Panc1 (cell line): ENCODE data around the gene ASB7. TPM values are rescaled to one million over a fixed set of nuclear protein-coding genes. Genes with fewer than 3 reads are reported as not detected.

Experiments
- ATAC-seq: fragments of 200-7000 bp; cut with Tn5 transposase; 2 replicates; pipeline ENCODE4 v1.9.1; 2020; ENCODE audit warnings: mild to moderate bottlenecking, moderate library complexity
- BruUV-seq: library from RNA; stranded (reverse); fragments of 400-500 nt; replicated peaks from 2 replicates; lab custom pipeline; 2021; lab: Mats Ljungman, UMichigan
- CTCF ChIA-PET: fragments of 300-600 bp; sonication (Branson Sonifier 250); formaldehyde crosslinking; loops from one replicate; lab custom pipeline; 2022; ENCODE audit warnings: antibody characterized with exemption; lab: Charles Lee
- POLR2A ChIA-PET: fragments of 300-600 bp; sonication (Branson Sonifier 250); formaldehyde crosslinking; loops from one replicate; lab custom pipeline; 2022; ENCODE audit warnings: antibody characterized with exemption; lab: Charles Lee
- DNase-seq: peaks from one replicate; pipeline ENCODE4 v3.0.0-alpha.2; 2010; ENCODE audit warnings: low read depth, low spot score
- H3K27ac ChIP-seq: 2 replicates; pipeline ENCODE4 v1.5.1; 2011; ENCODE audit warnings: mild to moderate bottlenecking, low read length, inconsistent platforms
- H3K27me3 ChIP-seq: fragments of 200-500 bp; sonication (Bioruptor generic); 2 replicates; pipeline ENCODE4 v1.6.0; 2014; ENCODE audit warnings: low read length, inconsistent platforms; ENCODE audit not compliant: control insufficient read depth, insufficient read depth
- H3K36me3 ChIP-seq: fragments of 200-500 bp; sonication (Bioruptor generic); 2 replicates; pipeline ENCODE4 v1.5.1; 2014; ENCODE audit warnings: inconsistent platforms, mild to moderate bottlenecking, low read length, moderate library complexity; ENCODE audit not compliant: control insufficient read depth, insufficient read depth
- H3K4me1 ChIP-seq: 2 replicates; pipeline ENCODE4 v1.5.1; 2011; ENCODE audit warnings: inconsistent platforms, mild to moderate bottlenecking, low read length, moderate library complexity; ENCODE audit not compliant: control insufficient read depth, insufficient read depth
- H3K4me3 ChIP-seq, 2 experiments: 2 replicates each; pipeline ENCODE4 v1.5.1; 2011 to 2012; ENCODE audit warnings: low read depth in 2 of 2, low read length in 2 of 2, mild to moderate bottlenecking in 2 of 2, inconsistent platforms in 1 of 2, moderate library complexity in 1 of 2
- H3K9me3 ChIP-seq: fragments of 200-500 bp; sonication (Bioruptor generic); 2 replicates; pipeline ENCODE4 v1.5.1; 2014; ENCODE audit warnings: low read depth, mild to moderate bottlenecking, inconsistent platforms, low read length, moderate library complexity; ENCODE audit not compliant: control insufficient read depth, insufficient read depth
- CTCF ChIP-seq: fragments of 450-650 bp; IDR thresholded peaks from 2 replicates; pipeline ENCODE4 v1.5.1; 2017; ENCODE audit warnings: mild to moderate bottlenecking
- POLR2AphosphoS5 ChIP-seq: IDR thresholded peaks from 2 replicates; pipeline ENCODE4 v1.6.1; 2012; ENCODE audit warnings: mild to moderate bottlenecking, low read depth, low read length, moderate library complexity
- SIN3A ChIP-seq: IDR thresholded peaks from 2 replicates; pipeline ENCODE4 v1.6.1; 2012; ENCODE audit warnings: low read depth, mild to moderate bottlenecking, low read length, moderate library complexity, borderline replicate concordance; ENCODE audit not compliant: insufficient read depth
- TCF7L2 ChIP-seq: IDR thresholded peaks from 2 replicates; pipeline ENCODE4 v1.6.1; 2011; ENCODE audit warnings: mild to moderate bottlenecking, low read depth, low read length, inconsistent platforms
- in situ Hi-C: cut with HindIII; loops from 2 replicates; pipeline ENCODE4 v1.10.0; 2016; ENCODE audit warnings: low sequenced_read_pairs, low pct_unique_long_range_greater_than_20kb
- intact Hi-C: fragments of 100-400 bp; cut with micrococcal nuclease; formaldehyde crosslinking; loops from one replicate; pipeline ENCODE4 v1.10.0; 2022; ENCODE audit not compliant: unreplicated experiment
- total RNA-seq: library from RNA; stranded (reverse); gene quantifications from one replicate; pipeline ENCODE4 v1.2.1, GENCODE V29; 2021; ENCODE audit not compliant: unreplicated experiment
- TF ChIP-seq, protein P1 (sequence below), 2 experiments: IDR thresholded peaks; 2 replicates each; pipeline ENCODE4 v1.6.1; 2011 to 2012; ENCODE audit warnings: low read depth in 2 of 2, control low read depth in 1 of 2, low read length in 1 of 2, mild to moderate bottlenecking in 1 of 2, moderate library complexity in 1 of 2; ENCODE audit not compliant: insufficient read depth in 1 of 2

The ASB7 gene
- total RNA-seq, 1 experiment from 2014 or later: 18.1 TPM

GRCh38 chr15:100616700-100617099 lies 14.3 kb downstream of the ASB7 start:
- Histone ChIP-seq H3K4me1 (no peaks in the 10 kb centered on the region), H3K4me3 (no peak overlapping the region), H3K36me3 (peaks cover 19% of the 10 kb centered on the region), H3K27me3 (no peaks in the 10 kb centered on the region), H3K27ac (no peak overlapping the region), H3K9me3 (no peaks in the 10 kb centered on the region)
- TF ChIP-seq, protein P1, sequence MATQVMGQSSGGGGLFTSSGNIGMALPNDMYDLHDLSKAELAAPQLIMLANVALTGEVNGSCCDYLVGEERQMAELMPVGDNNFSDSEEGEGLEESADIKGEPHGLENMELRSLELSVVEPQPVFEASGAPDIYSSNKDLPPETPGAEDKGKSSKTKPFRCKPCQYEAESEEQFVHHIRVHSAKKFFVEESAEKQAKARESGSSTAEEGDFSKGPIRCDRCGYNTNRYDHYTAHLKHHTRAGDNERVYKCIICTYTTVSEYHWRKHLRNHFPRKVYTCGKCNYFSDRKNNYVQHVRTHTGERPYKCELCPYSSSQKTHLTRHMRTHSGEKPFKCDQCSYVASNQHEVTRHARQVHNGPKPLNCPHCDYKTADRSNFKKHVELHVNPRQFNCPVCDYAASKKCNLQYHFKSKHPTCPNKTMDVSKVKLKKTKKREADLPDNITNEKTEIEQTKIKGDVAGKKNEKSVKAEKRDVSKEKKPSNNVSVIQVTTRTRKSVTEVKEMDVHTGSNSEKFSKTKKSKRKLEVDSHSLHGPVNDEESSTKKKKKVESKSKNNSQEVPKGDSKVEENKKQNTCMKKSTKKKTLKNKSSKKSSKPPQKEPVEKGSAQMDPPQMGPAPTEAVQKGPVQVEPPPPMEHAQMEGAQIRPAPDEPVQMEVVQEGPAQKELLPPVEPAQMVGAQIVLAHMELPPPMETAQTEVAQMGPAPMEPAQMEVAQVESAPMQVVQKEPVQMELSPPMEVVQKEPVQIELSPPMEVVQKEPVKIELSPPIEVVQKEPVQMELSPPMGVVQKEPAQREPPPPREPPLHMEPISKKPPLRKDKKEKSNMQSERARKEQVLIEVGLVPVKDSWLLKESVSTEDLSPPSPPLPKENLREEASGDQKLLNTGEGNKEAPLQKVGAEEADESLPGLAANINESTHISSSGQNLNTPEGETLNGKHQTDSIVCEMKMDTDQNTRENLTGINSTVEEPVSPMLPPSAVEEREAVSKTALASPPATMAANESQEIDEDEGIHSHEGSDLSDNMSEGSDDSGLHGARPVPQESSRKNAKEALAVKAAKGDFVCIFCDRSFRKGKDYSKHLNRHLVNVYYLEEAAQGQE (IDR thresholded peaks at IDR 0.05; ENCODE audit: insufficient read depth in 1 of 2, low read depth in 2 of 2, low read length in 1 of 2): no peak
- ATAC-seq: no peak
- POLR2A ChIA-PET: no interaction called here
- DNase-seq: no peak
- in situ Hi-C loops (no loop called here), intact Hi-C loops (no loop called here)
- CTCF ChIA-PET: no interaction called here
- BruUV-seq: no TSS peak

GRCh38 chr15:100623301-100623700 lies 20.9 kb downstream of the ASB7 start:
- intact Hi-C loops (no loop called here), in situ Hi-C loops (no loop called here)
- H3K4me1 ChIP-seq: no peaks in the 10 kb centered on the region; the same call in 1 of the 2 replicates
- POLR2A ChIA-PET: interaction anchor here (0.5 kb wide), 1 partner anchor 142 kb away, joined by 3 read pairs; no protein-coding TSS in a partner anchor
- H3K4me3 ChIP-seq: no peak overlapping the region
- H3K9me3 ChIP-seq: no peaks in the 10 kb centered on the region
- BruUV-seq: no TSS peak
- no peak overlapping the region for H3K27ac ChIP-seq
- H3K36me3 ChIP-seq: 0 out of 2 replicates have a peak, but pooled peaks cover 4% of the 10 kb centered on the region
- ATAC-seq (no peak), DNase-seq (no peak)
- CTCF ChIA-PET: no interaction called here
- TF ChIP-seq SIN3A (no peak), CTCF (no peak), TCF7L2 (no peak), POLR2AphosphoS5 (no peak)
- TF ChIP-seq, protein P1 (IDR thresholded peaks at IDR 0.05; ENCODE audit: insufficient read depth in 1 of 2, low read depth in 2 of 2, low read length in 1 of 2): no peak
- no peaks in the 10 kb centered on the region for H3K27me3 ChIP-seq
